HEK293 (cell line): ENCODE data around the gene EEFSEC.

Experiments
- CTCF ChIA-PET: fragments of 350-600 bp; formaldehyde crosslinking; extraction: SDS; loops from one replicate; lab custom pipeline; 2021; ENCODE audit warnings: antibody characterized with exemption; lab: Yijun Ruan, JAX
- POLR2A ChIA-PET: fragments of 300-600 bp; formaldehyde crosslinking; extraction: SDS; loops from one replicate; lab custom pipeline; 2020; ENCODE audit warnings: antibody characterized with exemption, inconsistent platforms; lab: Yijun Ruan, JAX
- H3K27ac ChIP-seq: fragments of 200-500 bp; sonication (Bioruptor generic); 2 replicates; pipeline ENCODE4 v1.5.1; 2014; ENCODE audit warnings: low read depth, low read length, control low read depth, inconsistent platforms; ENCODE audit errors: extremely low read depth
- H3K36me3 ChIP-seq, 2 experiments: fragments of 200-500 bp in 1 of 2; sonication (Bioruptor generic) in 1 of 2; 1 replicate in 1 of 2; 2 replicates in 1 of 2; pipeline ENCODE4 v1.5.1; 2014 to 2017; ENCODE audit warnings: inconsistent platforms in 2 of 2, low read length in 2 of 2; ENCODE audit not compliant: control insufficient read depth in 2 of 2, insufficient read depth in 1 of 2
- H3K4me1 ChIP-seq: fragments of 200-500 bp; sonication (Bioruptor generic); 2 replicates; pipeline ENCODE4 v1.5.1; 2014; ENCODE audit warnings: mild to moderate bottlenecking, low read length, inconsistent platforms; ENCODE audit not compliant: control insufficient read depth, insufficient read depth
- H3K4me3 ChIP-seq: 2 replicates; pipeline ENCODE4 v1.5.1; 2011; ENCODE audit warnings: low read depth, mild to moderate bottlenecking, control low read depth, low read length, moderate library complexity
- H3K9me3 ChIP-seq: fragments of 200-500 bp; sonication (Bioruptor generic); 2 replicates; pipeline ENCODE4 v1.5.1; 2014; ENCODE audit warnings: low read depth, low read length, inconsistent platforms; ENCODE audit not compliant: control insufficient read depth, insufficient read depth
- EGR2 ChIP-seq: fragments of 450-650 bp; formaldehyde crosslinking; IDR thresholded peaks from 2 replicates; pipeline ENCODE4 v1.5.1; 2016; ENCODE audit warnings: low read depth, missing biosample characterization, missing genetic modification characterization
- SP7 ChIP-seq: fragments of 450-650 bp; formaldehyde crosslinking; IDR thresholded peaks from 2 replicates; pipeline ENCODE4 v1.5.1; 2016; ENCODE audit warnings: missing biosample characterization, missing genetic modification characterization
- ZIC2 ChIP-seq: fragments of 450-650 bp; formaldehyde crosslinking; IDR thresholded peaks from 2 replicates; pipeline ENCODE4 v1.5.1; 2016; ENCODE audit warnings: missing biosample characterization, missing genetic modification characterization
- ZNF132 ChIP-seq: fragments of 450-650 bp; formaldehyde crosslinking; IDR thresholded peaks from 2 replicates; pipeline ENCODE4 v1.5.1; 2017; ENCODE audit warnings: missing biosample characterization, missing genetic modification characterization, borderline replicate concordance
- ZNF133 ChIP-seq: fragments of 450-650 bp; formaldehyde crosslinking; IDR thresholded peaks from 2 replicates; pipeline ENCODE4 v1.5.1; 2016; ENCODE audit warnings: missing biosample characterization, missing genetic modification characterization
- ZNF157 ChIP-seq: fragments of 450-650 bp; formaldehyde crosslinking; IDR thresholded peaks from 2 replicates; pipeline ENCODE4 v1.5.1; 2016; ENCODE audit warnings: missing biosample characterization, missing genetic modification characterization
- TF ChIP-seq, protein P1 (sequence below): fragments of 450-650 bp; formaldehyde crosslinking; IDR thresholded peaks from 2 replicates; pipeline ENCODE4 v1.5.1; 2016; ENCODE audit warnings: missing biosample characterization, missing genetic modification characterization
- TF ChIP-seq, protein P2 (sequence below): fragments of 450-650 bp; formaldehyde crosslinking; IDR thresholded peaks from 2 replicates; pipeline ENCODE4 v1.5.1; 2016; ENCODE audit warnings: missing biosample characterization, missing genetic modification characterization
- TF ChIP-seq, protein P3 (sequence below): sonication (generic); formaldehyde crosslinking; IDR thresholded peaks from 2 replicates; pipeline ENCODE4 v1.8.1; 2022; ENCODE audit warnings: mild to moderate bottlenecking, moderate library complexity, missing genetic modification reagents
- TF ChIP-seq, protein P4 (sequence below): fragments of 450-650 bp; formaldehyde crosslinking; IDR thresholded peaks from 2 replicates; pipeline ENCODE4 v1.5.1; 2016; ENCODE audit warnings: missing biosample characterization, missing genetic modification characterization
- TF ChIP-seq, protein P5 (sequence below): fragments of 450-650 bp; formaldehyde crosslinking; IDR thresholded peaks from 2 replicates; pipeline ENCODE4 v1.5.1; 2016; ENCODE audit warnings: missing biosample characterization, missing genetic modification characterization

EEFSEC gene

DNA sequence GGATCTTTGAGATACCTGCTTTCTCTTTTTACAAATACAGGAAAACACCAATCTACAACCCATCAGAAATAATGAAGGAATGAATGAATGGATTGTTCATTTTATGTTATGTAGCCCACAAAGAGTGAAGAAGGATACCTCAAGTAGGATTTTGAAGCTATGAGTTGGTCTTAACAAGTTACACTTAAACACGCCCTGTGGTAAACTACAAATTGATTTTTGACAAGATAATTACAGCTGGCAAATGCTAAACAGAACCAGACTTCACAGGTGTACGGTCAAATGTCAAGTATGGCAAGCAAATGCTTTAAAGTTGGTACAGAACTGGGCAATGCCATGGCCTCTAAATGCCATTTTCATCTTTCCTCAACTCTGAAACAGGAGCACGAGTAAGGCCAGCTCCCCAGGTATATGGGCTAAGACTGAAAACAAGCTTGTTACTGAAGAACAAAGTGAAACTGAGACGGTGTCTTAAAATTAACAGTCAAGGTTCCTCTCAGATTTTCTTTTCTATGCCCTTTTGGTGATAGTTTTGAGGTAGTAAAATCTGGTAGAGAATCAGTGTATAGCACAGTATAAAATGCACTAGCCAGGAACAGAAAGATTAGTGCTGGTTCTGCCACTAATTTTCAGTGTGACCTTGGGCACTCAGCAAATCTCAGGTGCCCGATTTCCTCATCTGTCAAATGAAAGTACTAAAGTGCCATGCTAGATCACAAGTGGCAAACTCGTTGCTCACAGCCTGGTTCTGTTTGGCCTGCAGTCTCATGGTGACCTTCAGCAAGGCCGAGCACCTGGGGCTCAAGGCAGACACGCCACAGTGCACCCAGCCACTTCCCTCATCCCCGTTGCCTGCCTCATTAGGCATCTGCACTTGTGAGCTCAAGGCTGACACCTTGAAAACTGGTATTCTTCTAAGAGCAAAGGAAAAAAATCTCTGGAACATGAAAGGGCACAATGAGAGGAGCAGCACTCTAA is 39.2 kb upstream of the EEFSEC start:
- H3K36me3 ChIP-seq = peaks cover 18 to 80% of the 10 kb centered on the region in 2 experiments; a peak in 2 of 3 replicates
- TF ChIP-seq SP7 (tag by site-specific recombination) = peak; percentile 17; the same call in 1 of the 2 replicates
- TF ChIP-seq, protein P1, sequence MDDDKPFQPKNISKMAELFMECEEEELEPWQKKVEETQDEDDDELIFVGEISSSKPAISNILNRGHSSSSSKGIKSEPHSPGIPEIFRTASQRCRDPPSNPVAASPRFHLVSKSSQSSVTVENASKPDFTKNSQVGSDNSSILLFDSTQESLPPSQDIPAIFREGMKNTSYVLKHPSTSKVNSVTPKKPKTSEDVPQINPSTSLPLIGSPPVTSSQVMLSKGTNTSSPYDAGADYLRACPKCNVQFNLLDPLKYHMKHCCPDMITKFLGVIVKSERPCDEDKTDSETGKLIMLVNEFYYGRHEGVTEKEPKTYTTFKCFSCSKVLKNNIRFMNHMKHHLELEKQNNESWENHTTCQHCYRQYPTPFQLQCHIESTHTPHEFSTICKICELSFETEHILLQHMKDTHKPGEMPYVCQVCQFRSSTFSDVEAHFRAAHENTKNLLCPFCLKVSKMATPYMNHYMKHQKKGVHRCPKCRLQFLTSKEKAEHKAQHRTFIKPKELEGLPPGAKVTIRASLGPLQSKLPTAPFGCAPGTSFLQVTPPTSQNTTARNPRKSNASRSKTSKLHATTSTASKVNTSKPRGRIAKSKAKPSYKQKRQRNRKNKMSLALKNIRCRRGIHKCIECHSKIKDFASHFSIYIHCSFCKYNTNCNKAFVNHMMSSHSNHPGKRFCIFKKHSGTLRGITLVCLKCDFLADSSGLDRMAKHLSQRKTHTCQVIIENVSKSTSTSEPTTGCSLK = no peak
- CTCF ChIA-PET = interaction anchor here (1.0 kb wide), 1 partner anchor 19 kb away, joined by 3 read pairs; no protein-coding TSS in a partner anchor

DNA sequence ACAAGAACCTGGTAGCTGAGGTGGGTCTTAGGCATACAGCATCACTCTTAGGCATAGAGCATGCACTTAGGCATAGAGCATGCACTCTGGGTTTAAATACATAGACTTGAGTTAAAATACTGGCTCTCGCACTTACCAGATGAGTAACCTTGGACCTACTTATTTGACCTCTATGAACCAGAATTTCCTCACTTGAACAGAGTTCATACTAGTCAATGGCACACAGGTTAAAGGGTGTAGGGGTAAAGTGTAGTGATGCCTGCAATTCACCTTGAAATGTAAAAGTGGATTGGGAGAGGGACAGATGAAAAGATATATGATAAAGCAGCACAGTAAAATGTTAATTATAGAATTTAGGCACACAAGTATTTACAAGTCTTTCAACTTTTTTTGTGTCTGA is 31.3 kb upstream of the EEFSEC start:
- no peaks in the 10 kb centered on the region for H3K4me1 ChIP-seq
- POLR2A ChIA-PET = interaction anchor here (0.6 kb wide), 1 partner anchor 34 kb away, joined by 4 read pairs; no protein-coding TSS in a partner anchor
- no peaks in the 10 kb centered on the region for H3K9me3 ChIP-seq
- CTCF ChIA-PET = interaction anchor here (0.6 kb wide), 1 partner anchor 162 kb away, joined by 4 read pairs; no protein-coding TSS in a partner anchor
- H3K4me3 ChIP-seq = no peak overlapping the region
- TF ChIP-seq, protein P2, sequence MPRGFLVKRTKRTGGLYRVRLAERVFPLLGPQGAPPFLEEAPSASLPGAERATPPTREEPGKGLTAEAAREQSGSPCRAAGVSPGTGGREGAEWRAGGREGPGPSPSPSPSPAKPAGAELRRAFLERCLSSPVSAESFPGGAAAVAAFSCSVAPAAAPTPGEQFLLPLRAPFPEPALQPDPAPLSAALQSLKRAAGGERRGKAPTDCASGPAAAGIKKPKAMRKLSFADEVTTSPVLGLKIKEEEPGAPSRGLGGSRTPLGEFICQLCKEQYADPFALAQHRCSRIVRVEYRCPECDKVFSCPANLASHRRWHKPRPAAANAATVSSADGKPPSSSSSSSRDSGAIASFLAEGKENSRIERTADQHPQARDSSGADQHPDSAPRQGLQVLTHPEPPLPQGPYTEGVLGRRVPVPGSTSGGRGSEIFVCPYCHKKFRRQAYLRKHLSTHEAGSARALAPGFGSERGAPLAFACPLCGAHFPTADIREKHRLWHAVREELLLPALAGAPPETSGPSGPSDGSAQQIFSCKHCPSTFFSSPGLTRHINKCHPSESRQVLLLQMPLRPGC = no peak
- TF ChIP-seq, protein P3, sequence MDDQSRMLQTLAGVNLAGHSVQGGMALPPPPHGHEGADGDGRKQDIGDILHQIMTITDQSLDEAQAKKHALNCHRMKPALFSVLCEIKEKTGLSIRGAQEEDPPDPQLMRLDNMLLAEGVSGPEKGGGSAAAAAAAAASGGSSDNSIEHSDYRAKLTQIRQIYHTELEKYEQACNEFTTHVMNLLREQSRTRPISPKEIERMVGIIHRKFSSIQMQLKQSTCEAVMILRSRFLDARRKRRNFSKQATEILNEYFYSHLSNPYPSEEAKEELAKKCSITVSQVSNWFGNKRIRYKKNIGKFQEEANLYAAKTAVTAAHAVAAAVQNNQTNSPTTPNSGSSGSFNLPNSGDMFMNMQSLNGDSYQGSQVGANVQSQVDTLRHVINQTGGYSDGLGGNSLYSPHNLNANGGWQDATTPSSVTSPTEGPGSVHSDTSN = no peak
- no peak for TF ChIP-seq ZNF132 (tag by site-specific recombination)
- TF ChIP-seq, protein P4, sequence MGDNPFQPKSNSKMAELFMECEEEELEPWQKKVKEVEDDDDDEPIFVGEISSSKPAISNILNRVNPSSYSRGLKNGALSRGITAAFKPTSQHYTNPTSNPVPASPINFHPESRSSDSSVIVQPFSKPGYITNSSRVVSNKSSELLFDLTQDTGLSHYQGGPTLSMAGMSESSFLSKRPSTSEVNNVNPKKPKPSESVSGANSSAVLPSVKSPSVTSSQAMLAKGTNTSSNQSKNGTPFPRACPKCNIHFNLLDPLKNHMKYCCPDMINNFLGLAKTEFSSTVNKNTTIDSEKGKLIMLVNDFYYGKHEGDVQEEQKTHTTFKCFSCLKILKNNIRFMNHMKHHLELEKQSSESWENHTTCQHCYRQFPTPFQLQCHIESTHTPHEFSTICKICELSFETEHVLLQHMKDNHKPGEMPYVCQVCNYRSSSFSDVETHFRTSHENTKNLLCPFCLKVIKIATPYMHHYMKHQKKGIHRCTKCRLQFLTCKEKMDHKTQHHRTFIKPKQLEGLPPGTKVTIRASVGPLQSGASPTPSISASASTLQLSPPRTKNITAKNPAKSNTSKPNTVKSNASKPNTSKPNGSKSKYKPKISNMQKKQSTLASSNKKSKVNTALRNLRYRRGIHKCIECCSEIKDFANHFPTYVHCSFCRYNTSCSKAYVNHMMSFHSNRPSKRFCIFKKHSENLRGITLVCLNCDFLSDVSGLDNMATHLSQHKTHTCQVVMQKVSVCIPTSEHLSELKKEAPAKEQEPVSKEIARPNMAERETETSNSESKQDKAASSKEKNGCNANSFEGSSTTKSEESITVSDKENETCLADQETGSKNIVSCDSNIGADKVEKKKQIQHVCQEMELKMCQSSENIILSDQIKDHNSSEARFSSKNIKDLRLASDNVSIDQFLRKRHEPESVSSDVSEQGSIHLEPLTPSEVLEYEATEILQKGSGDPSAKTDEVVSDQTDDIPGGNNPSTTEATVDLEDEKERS (tag by site-specific recombination) = no peak
- TF ChIP-seq ZIC2 (tag by site-specific recombination) = no peak
- TF ChIP-seq ZNF157 (tag by site-specific recombination) = no peak
- TF ChIP-seq EGR2 (tag by site-specific recombination) = no peak
- no peak overlapping the region for H3K27ac ChIP-seq
- peaks cover 4 to 36% of the 10 kb centered on the region in 2 experiments; a peak in 1 of 3 replicates for H3K36me3 ChIP-seq

More for the DNA sequence above, 39.2 kb upstream of the EEFSEC start:
- no peaks in the 10 kb centered on the region for H3K9me3 ChIP-seq
- H3K4me3 ChIP-seq = no peak overlapping the region
- no peak overlapping the region for H3K27ac ChIP-seq
- H3K4me1 ChIP-seq = peaks cover 3% of the 10 kb centered on the region
- POLR2A ChIA-PET = no interaction called here

DNA sequence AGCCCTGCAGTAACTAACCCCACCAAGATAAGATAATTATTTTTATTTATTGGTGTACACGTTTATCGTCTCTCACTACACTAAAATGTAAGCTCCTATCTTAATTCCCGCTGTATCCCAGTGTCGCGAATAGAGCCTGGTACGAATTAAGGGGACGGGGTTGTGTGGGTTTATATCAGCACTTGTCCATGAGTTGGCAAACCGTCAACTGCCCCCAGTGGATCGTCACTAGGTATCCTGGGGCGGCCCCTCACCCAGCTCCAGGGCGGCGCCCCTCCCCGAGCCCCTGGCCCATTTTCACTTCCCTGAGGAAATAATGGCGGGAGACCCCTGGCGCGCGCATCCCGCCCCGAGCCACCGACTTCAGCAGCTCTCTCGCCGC is 30.1 kb upstream of the EEFSEC start:
- peak overlapping the region; percentile 96 for H3K4me3 ChIP-seq

More for the DNA sequence above, 30.1 kb upstream of the EEFSEC start:
- Histone ChIP-seq H3K36me3 (peaks cover 0 to 25% of the 10 kb centered on the region in 2 experiments; a peak in 1 of 3 replicates), H3K27ac (peak overlapping the region; percentile 11; the same call in 1 of the 2 replicates)
- TF ChIP-seq, protein P5, sequence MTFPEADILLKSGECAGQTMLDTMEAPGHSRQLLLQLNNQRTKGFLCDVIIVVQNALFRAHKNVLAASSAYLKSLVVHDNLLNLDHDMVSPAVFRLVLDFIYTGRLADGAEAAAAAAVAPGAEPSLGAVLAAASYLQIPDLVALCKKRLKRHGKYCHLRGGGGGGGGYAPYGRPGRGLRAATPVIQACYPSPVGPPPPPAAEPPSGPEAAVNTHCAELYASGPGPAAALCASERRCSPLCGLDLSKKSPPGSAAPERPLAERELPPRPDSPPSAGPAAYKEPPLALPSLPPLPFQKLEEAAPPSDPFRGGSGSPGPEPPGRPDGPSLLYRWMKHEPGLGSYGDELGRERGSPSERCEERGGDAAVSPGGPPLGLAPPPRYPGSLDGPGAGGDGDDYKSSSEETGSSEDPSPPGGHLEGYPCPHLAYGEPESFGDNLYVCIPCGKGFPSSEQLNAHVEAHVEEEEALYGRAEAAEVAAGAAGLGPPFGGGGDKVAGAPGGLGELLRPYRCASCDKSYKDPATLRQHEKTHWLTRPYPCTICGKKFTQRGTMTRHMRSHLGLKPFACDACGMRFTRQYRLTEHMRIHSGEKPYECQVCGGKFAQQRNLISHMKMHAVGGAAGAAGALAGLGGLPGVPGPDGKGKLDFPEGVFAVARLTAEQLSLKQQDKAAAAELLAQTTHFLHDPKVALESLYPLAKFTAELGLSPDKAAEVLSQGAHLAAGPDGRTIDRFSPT (tag by site-specific recombination) = no peak
- TF ChIP-seq ZIC2 (tag by site-specific recombination) = 0 out of 2 replicates have a peak, but pooled peaks have one; percentile 4
- no peak for TF ChIP-seq ZNF133 (tag by site-specific recombination)
- TF ChIP-seq, all 188 proteins: peak for 1
- ChIA-PET CTCF (interaction anchor here (0.5 to 2.7 kb wide), 7 partner anchors 10 to 664 kb away, joined by 3 to 12 read pairs (median 4); no protein-coding TSS in a partner anchor), POLR2A (interaction anchor here (0.6 to 1.9 kb wide), 9 partner anchors 10 to 1126 kb away, joined by 3 to 12 read pairs (median 4); partner anchors contain the start of genes COPG1, EEFSEC and SEC61A1)
- no peaks in the 10 kb centered on the region for H3K4me1 ChIP-seq
- H3K9me3 ChIP-seq = no peaks in the 10 kb centered on the region
